ENCODE data around the gene DNAH10.

DNAH10 gene

GRCh38 chr12:123948401-123948795, 186.3 kb downstream of the DNAH10 start:
- DNase-seq (ENCODE audit: low spot score), result no peak

GRCh38 chr12:123948796-123949769, 187.0 kb downstream of the DNAH10 start:
- DNase-seq (ENCODE audit: low spot score), result no peak

- no peak for DNase-seq (ENCODE audit: low spot score)
Observed at GRCh38 chr12:123949770-123950165, 187.7 kb downstream of the DNAH10 start.

- no peak for DNase-seq (ENCODE audit: low spot score)
Observed at GRCh38 chr12:123950476-123951349, 188.6 kb downstream of the DNAH10 start.

- no peak for DNase-seq (ENCODE audit: low spot score)
Observed at GRCh38 chr12:123951467-123951866, 189.4 kb downstream of the DNAH10 start.

- DNase-seq (ENCODE audit: low spot score), result no peak
Observed at GRCh38 chr12:123952037-123952436, 189.9 kb downstream of the DNAH10 start.

GRCh38 chr12:123954647-123955350, 192.7 kb downstream of the DNAH10 start:
- no peak for DNase-seq (ENCODE audit: low spot score)

- DNase-seq (ENCODE audit: low spot score), result no peak
Observed at GRCh38 chr12:123956249-123956648, 194.1 kb downstream of the DNAH10 start.

- DNase-seq (ENCODE audit: low spot score), result no peak
Observed at GRCh38 chr12:123957196-123957595, 195.1 kb downstream of the DNAH10 start.

- DNase-seq (ENCODE audit: low spot score), result no peak
Observed at GRCh38 chr12:123958462-123958861, 196.4 kb downstream of the DNAH10 start.

GRCh38 chr12:123958876-123959275, 196.8 kb downstream of the DNAH10 start:
- no peak for DNase-seq (ENCODE audit: low spot score)

GRCh38 chr12:123960029-123960735, 198.1 kb downstream of the DNAH10 start:
- DNase-seq (ENCODE audit: low spot score), result no peak

GRCh38 chr12:123960856-123961255, 198.8 kb downstream of the DNAH10 start:
- no peak for DNase-seq (ENCODE audit: low spot score)

GRCh38 chr12:123961585-123962345, 199.7 kb downstream of the DNAH10 start:
- no peak for DNase-seq (ENCODE audit: low spot score)

- DNase-seq (ENCODE audit: low spot score), result no peak
Observed at GRCh38 chr12:123962513-123962912, 200.4 kb downstream of the DNAH10 start.

GRCh38 chr12:123963821-123964220, 201.7 kb downstream of the DNAH10 start:
- no peak for DNase-seq (ENCODE audit: low spot score)

GRCh38 chr12:123965382-123965781, 203.3 kb downstream of the DNAH10 start:
- no peak for DNase-seq (ENCODE audit: low spot score)

GRCh38 chr12:123966596-123966995, 204.5 kb downstream of the DNAH10 start:
- DNase-seq (ENCODE audit: low spot score), result no peak

- DNase-seq (ENCODE audit: low spot score), result no peak
Observed at GRCh38 chr12:123967121-123967586, 205.1 kb downstream of the DNAH10 start.

GRCh38 chr12:123971449-123971769, 209.3 kb downstream of the DNAH10 start:
- no peak for DNase-seq (ENCODE audit: low spot score)
